Ecto neural progenitor cell (in vitro differentiated cells): Measurements from ENCODE around the gene POLR2C.
"Not testable (repeated sequence)": the region's sequence is repeated elsewhere in the genome, so short reads cannot be mapped to it uniquely, and the experiment has no call there.

Experiments
- DNase-seq: peaks from one replicate; pipeline ENCODE4 v3.0.0-alpha.2; 2018; ENCODE audit warnings: low spot score

Gene POLR2C

DNA sequence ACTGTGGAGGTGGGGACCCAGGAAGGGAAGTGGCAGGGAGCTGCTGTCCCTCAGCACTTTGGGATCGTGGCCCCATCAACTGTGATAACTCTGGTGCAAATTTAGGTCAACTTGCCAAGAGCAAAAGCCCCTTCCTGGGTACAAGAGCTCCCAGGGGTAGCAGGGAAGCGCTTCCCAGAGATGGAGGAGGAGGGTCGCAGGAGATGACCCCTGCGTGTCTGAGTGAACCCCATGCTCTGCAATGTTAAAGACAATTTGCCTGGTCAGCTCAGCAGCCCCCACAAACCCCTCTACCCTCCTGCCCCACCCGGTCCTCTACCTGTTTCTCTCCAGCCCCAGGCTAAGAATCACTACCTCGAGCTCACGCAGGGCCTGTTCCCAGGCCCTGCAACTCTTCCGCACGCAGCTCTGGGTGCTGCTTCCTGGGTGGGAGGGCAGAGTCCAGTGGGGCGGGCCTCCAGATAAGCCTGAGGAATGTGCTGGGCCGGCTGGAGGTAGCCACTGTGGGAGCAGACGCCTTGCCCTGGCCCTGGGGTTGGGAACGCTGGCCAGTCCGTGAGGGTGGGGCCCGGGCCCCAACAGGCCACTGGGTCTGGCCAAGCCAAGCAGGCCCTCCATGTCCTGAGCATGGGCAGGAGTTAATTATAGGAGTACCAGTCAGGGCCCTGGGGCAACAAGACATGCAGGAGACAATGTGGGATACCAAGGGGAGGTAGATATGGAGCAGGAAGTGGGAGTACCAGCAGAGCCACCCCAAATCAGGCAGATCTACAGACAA lies 17.7 kb downstream of the POLR2C start:
- DNase-seq: no peak

DNA sequence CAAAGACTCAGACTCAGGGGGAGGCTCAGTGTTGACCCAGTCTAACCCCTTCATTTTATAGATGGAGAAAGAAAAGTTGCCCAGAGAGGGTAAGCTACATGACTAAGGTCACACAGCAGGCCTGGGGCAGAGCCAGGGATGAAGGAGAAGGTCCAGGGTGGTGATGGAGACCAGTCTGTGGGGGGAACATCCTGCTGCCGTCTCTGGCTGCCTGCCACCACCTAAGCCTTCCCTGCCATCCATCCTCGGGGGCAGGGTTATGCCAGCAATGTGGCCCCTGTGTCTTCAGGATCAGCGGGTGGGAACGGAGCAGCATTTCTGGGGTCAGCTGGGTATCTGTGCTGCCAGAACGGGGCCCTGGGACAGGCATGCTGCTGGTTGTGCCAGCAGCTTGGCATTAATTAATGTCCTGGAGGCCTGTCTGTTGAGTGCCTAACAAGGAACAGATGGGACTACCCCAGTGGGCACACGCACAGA lies 18.3 kb downstream of the POLR2C start:
- no peak for DNase-seq

DNA sequence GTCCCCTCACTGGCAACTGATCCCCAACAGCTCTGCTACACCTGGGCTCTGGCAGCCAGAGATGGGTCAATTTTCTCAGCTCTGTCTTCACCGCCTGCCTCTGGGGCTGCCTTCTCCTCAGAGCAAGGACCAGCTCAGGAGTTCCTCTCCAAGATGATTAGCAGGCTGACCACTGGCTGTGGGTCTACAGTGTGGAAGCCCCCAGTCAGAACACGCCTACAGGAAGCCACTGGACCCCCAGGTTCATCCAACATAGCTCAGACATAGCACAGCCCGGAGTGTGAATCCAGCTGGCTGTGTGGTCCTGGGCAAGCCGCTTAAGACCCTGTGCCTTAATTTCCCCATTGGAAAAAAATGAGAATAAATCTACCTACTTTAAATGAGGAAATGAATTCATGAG lies 18.9 kb downstream of the POLR2C start:
- no peak for DNase-seq

DNA sequence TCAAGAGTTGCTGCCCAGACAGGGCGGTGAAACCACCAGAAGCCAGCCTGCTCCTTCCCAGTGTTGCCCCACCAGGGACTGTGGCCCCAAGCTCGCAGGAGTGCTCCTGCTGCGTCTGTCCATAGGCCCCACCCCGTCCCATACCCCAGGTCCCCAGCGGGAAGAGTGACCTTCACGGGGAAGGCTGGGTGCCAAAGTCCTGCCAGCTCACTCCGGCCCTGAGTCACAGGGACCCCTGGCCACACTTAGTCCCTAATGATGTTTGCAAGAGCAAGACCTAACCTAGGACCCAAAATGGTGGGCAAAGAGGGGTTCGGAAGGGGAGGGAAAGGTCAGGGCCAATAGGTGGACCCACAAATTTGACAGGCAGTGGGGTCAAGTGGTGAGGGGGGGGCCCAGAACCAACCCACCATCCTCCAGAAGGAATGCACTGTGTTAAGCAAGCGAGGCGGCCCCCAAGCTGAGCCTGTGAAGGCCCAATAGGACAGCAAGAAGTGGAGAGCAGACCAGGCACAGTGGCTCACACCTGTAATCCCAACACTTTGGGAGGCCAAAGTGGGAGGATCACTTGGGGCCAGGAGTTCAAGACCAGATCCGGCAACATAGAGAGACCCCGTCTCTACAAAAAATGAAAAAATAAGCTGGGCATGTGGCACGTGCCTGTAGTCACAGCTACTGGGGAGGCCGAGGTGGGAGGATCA lies 20.5 kb downstream of the POLR2C start:
- DNase-seq: no peak

DNA sequence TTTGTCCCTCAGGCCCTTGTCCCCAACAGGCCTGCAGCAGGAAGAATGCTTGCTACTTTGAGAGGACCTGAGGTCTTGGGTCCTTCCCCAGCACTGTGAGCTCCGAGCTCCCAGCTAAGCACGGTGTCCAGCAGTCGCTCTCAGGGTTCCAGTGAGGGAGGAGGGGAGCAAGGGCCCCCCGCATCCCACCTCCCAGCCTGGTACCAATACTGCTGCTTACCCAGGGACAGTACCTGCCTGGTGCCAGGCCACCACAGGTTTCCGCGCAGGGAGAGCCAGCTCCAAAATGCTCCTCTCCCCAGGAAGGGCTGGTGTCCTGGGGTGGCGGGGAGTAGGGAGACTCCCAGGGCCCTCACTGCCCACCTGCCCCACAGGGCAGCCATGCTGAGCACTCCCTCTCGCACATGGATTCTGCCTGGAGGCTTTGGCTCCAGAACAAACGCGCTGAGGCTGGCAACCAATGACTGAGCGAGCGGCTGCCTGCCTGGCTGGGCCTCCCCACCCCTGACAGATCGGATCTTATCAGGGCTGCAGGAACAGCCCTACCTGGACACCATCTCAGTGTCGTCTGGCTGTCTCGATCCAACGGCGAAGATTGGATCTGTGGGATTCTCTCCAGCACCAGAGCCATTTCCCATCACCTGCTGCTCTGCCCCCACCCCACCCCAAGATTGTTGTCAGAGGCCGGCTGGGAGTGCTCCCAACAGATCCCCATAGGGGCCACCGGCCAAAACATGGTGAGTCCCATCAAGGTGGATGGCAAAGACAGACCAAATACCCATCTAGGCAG lies 21.4 kb downstream of the POLR2C start:
- DNase-seq: no peak

DNA sequence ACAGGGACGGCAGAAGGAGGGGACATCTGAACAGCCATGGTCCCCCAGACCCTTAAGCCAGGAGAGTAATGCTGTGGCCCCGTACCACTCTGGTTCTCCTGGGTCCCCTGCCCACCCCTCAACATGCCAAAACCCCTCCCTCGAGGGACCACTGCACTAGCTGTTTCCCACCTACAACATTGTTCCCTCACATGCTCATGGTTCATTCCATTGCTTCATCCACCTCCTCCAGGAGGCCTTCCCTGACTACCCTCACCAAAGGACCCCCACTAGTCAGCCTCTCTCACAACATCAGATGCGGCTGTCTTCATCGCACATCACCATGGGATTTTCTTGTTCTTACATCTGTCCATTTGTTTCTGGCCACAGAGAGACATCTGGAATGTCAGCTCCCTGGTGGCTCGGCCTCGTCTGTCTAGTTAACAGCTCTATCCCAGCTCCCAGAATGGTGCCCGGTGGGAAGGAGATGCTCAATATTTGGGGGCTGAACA lies 22.1 kb downstream of the POLR2C start:
- no peak for DNase-seq

DNA sequence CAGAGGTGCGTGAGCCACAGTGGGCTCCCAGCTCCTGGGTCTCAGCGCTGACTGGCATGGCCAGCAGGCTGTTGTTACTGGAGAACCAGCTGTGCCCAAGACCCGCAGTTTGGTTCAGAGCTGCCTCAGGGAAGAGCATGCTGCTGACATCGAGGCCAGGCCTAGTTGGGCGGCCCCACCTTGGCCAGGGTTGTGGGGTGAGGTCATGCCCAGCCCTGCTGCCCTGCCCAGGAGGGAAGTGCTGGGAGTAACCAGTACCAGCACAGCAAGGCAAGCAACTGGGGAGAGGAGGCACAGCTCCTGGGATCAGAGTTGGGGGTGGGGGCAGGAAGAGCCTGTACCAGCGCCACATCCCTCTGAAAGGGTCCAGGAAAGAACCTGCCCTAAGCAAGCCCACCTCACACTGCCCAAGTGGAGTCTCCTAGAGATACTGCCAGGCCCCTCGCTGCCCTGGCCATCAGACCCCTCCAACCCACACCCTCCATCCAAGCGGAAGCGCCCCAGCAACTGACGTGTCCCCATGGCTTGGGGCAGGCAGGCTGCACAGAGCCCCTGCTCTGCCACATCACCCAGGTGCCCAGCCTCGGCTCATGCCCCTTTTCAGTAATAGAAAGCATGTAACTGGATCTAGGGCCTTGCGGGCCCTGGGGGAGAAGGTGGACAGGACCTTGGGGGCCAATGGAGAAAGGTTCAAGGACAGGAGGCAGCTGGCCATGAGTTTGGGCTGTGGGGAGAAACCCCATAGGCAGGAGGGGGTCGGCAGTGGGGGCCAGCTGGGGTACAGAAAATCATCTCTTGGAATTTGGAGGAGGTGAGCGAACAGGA lies 22.8 kb downstream of the POLR2C start:
- DNase-seq: no peak

DNA sequence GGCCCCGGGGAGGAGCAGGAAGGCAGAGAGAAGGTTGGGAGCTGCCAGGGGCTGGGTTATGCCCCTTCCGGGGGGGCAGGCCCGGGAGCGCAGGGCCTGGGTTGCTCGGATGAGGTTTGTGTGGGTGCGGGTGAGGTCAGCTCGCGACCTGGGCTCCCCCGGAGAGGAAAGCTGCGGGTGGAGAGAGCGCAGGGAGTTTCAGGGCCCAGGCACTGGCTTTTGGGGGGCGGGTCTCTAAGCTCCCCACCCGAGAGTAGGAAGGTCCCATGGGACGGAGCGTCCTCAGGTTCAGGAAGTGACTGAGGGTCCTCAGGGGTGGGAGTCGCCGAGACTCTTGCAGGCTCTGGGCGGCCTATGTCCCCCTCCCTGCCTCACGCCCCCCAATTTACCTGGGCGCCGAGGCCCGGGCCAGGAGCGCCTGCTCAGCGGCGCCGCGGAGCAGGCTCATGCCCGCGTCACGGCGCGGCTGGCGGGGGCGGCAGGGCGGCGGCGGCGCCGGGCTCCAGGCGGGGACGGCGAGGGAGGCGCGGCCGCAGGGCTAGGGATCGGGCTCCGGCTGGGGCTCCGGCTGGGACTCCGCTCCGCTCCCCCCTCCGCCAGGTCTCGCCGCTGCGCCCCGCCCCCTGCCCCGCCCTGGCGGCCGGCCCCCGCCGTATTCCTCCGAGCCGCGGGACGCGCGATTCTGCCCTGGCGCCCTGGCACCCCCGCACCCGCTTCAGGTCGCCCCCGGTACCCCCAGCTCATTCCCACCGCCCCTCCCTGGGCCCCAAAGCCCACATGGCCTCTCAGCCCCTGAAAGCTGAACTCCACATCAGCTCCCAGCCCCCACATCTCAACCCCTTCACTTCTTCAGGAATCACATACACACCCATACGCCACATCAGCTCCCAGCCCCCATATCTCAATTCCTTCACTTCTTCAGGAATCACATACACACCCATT lies 23.7 kb downstream of the POLR2C start, which contains the start of gene DOK4:
Gene DOK4, minus strand, starts transcription at position 578 of the 942 bp plus-strand sequence. CDS start 6,986 bp downstream, outside the sequence.
- DNase-seq: peak; percentile 86

DNA sequence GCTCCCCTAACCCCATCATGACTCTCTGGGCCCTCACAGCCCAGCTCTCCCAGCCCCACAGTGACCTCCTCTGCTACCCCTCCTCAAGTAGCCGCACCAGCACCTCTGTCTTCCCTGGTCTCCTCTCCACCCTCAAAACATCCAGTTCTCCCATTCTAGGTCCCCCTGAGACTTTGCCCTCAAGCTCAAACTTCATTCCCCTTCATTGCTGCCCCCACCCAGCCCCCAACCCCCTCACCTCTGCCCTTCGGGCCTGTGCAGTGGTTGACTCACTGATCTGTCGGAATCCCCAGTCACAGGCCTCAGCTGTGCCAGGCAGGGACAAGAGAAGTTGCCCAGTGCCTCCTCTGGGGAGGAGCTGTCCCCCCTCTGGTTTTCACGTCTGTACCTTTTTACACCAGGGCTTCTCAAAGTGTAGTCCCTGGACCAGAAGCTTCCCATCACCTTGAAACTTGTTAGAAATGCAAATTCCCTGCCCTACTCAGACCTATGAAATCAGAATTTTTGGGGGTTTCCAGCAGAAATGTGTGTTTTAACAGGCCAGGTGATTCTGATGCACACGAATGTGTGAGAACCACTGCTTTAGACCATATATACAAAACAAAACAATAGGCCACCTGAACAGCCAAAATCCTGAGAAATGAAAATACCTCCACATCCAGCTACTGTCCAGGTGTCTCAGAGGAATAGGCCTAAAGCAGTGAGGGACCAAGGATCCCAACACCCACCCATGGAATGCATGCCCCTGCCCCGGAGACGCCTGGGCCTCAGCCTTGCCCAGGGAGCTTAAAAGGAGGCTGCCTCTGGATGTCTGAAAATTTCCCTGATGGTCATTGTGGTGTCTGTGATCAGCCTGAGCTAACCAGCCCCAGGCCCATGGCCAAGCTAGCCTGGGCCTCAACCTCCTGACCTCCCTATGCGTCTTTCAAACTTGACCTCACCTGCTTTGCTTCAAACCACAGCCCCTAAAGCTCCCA lies 24.7 kb downstream of the POLR2C start:
- DNase-seq: no peak

DNA sequence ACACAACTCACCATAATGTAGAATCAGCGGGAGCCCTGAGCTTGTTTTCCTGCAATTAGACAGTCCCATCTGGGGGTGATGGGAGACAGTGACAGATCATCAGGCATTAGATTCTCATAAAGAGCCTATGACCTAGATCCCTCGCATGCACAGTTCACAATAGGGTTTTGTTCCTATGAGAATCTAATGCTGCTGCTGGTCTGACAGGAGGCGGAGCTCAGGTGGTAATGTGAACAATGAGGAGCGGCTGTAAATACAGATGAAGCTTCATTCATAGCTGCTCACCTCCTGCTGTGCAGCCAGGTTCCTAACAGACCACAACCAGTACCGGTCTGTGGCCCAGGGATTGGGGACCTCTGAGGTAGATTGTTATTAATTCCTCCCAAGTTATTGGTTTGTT lies 26.8 kb downstream of the POLR2C start:
- no peak for DNase-seq

DNA sequence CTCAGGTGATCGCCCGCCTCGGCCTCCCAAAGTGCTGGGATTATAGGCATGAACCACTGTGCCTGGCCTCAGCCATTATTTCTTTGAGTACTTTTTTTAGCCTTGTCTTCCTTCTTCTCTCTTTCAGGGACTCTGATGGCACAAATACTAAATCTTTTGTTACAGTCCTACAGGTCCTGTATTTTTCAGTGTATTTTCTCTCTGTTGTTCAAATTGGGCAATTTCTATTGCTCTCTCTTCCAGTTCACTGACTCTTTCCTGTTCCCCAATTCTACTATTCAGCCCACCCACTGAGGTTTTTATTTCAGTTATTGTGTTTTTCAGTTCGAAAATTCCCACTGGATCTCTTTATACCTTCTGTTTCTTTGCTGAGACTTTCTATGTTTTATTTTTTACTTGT lies 31.3 kb downstream of the POLR2C start:
- DNase-seq: no peak

DNA sequence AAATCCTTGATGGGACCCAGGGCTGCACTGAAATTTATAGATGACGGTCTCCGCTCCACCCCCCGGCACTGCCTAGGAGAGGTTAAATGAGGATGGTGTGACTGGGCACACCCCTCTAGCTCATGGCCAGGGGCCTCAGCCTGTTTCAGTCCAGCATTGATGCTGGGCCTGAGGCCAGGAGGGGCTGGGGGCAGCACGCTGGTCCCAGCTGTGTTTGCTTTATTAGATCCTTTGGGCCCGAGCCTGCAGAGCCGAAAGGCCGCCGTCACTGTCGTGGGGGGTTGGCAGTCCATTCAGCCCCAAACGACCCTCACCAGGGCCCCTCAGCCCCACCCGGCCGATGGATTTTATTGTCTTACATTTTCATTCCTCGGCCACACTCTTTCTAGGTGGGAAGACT lies 34.6 kb downstream of the POLR2C start:
- DNase-seq: no peak

DNA sequence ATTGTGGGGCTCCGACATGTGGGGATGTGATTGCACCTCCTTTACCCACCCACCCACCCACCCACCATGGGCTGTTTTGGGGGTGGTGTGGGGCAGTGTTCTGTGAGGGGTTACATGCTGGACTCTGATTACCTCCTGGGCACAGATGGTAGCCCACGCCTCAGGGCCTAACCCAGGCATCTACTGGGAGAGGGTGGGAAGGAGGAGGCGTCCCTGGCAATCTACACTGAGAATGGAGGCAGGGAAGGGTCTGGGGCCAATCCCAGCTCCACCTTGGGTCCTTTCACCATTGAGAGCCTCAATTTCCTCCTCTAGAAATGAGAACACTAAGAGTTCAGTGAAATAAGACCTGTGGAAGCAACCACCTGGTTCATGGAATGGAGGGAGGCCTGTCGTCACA lies 35.6 kb downstream of the POLR2C start:
- no peak for DNase-seq

DNA sequence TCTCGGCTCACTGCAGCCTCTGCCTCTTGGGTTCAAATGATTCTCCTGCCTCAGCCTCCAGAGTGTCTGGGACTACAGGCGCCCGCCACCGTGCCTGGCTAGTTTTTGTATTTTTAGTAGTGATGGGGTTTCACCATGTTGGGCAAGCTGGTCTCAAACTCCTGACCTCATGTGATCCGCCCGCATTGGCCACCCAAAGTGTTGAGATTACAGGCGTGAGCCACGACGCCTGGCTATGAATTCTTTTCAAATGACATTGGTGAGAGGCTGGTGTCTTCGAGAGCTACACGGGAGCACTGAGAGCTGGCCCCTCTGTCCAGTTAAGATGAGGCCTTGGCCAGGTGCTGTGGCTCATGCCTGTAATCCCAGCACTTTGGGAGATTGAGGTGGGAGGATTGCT lies 37.5 kb downstream of the POLR2C start:
- DNase-seq: not testable (repeated sequence)

DNA sequence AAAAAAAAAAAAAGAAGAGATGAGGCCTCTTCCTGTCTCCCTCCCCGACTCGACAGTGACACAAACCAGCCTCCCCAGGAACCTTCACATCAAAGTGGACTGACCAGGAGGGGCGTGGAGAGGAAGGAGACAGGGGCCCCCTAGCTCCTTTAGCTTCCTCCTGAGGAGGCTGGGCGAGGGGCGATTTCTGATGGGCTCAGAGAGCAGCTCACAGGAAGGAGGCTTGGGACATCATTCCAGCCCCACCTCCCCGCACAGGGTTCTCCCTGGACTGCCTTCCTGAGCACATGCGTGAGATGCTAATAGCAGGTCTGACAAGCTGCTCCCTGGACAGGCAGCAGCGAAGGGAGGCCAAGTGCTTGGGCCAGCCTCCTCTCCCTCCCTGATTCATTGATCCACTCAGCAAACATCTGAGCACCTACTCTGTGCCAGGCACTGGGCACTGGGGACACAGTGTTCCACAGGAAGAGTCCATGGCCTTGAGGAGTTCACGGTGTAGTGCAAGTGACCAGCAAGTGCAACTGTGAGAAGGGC lies 38.2 kb downstream of the POLR2C start:
- DNase-seq: no peak

DNA sequence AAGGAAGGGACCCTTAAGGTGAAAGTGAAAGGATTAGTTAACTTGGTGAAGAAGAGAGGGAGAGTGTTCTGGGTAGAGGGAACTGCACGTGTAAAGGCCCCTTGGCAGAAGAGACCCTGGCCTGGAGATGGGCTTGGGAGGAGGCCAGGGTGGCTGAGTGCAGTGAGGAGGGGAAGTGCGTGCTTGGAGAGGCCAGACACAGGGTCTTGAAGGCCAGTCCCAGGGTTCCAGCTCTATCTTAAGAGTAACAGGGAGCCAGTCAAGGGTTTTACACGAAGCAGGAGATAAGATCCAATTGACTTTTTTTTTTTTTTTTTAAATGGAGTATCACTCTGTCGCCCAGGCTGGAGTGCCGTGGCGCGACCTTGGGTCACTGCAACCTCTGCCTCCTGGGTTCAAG lies 39.0 kb downstream of the POLR2C start:
- no peak for DNase-seq

DNA sequence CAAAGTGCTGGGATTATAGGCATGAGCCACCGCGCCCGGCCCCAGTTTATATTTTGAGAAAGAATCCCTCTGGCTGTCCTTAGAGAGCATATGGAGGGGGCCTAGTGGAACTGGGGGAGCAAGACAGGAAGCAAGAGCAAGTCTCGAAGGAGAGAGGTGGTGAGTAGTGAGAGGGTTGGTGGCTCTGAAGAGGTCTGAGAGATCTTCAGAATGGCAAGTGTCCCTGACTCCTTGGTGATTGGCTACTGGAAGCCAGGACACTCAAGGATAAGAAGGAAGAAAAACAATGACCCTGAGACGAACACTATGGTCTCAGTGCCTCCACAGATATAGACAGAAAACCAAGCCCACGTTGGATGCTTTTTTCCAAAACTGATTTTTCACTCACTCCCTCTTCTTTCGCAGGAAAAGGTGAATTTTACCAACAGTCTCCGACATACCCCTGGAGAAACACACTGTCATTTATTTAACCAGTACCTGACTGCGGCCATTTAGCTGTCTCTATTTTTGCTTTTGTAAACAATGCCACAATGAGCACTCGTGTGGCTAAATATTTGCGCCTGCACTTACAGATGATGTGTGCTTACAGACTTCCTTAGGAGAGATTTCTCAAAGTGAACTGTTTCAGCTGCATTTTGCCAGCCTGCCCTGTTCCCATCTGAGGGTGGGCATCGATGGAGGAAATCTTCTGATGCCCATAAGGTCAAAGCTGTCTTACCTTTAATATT lies 39.7 kb downstream of the POLR2C start:
- no peak for DNase-seq

DNA sequence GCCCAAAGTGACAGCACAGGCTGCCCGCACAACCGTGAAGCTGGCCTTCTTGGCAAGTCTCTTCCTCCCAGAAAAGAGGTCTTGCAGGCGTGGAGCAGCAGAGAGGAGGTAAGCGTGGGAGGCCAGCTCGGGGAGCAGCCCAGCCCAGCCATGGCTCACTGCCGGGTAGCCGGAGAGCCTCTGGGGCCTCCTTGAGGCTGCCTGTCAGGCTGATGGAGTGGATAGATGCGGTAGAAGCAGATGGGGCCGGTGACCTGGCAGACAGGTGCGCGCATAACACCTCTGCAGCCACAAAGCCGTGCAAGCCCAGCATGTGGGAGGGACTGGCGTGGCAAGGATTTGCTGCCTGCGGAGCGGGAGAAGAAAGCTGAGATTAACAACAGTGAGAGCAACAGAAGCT lies 40.9 kb downstream of the POLR2C start:
- no peak for DNase-seq
